Activated naive CD4-positive, alpha-beta T cell treated with anti-CD3 and anti-CD28 coated beads, Interleukin-2, amount 50 U/mL, for 72 hours (primary cell): ENCODE data around the gene POU6F2. TPM values are rescaled to one million over a fixed set of nuclear protein-coding genes. Genes with fewer than 3 reads are reported as not detected.
"Not testable (repeated sequence)": the region's sequence is repeated elsewhere in the genome, so short reads cannot be mapped to it uniquely, and the experiment has no call there.

ENCODE experiments used
- ATAC-seq, 2 donors: fragments of 150-1000 bp; cut with Tn5 transposase; 2 replicates each; pipeline ENCODE4 v1.10.0; 2021; ENCODE audit warnings: mild to moderate bottlenecking in 2 of 2, moderate library complexity in 2 of 2
- DNase-seq, 2 donors: peaks; one replicate each; pipeline ENCODE4 v3.0.0; 2021 to 2022; ENCODE audit warnings: low spot score in 2 of 2
- H3K27ac Mint-ChIP-seq, 2 donors: one replicate each; pipeline ENCODE4 v1.8.0; 2022; ENCODE audit warnings: mild to moderate bottlenecking in 2 of 2, mixed read lengths in 2 of 2
- H3K36me3 Mint-ChIP-seq, 2 donors: one replicate each; pipeline ENCODE4 v1.8.0; 2022; ENCODE audit warnings: mixed read lengths in 2 of 2
- H3K9me3 Mint-ChIP-seq, 2 donors: one replicate each; pipeline ENCODE4 v1.8.0; 2022; ENCODE audit warnings: mixed read lengths in 2 of 2
- total RNA-seq, 2 donors: library from RNA; stranded (reverse); gene quantifications; one replicate each; pipeline ENCODE4 v1.2.3, GENCODE V29; 2022

POU6F2 gene
- total RNA-seq, 2 donors from 2014 or later = 0.16 to 0.18 TPM

GRCh38 chr7:39183796-39184195 lies 206.1 kb downstream of the POU6F2 start:
- H3K36me3 Mint-ChIP-seq = no peaks in the 10 kb centered on the region
- DNase-seq = no peak
- no peak overlapping the region for H3K27ac Mint-ChIP-seq
- ATAC-seq = no peak
- H3K9me3 Mint-ChIP-seq = no peaks in the 10 kb centered on the region

- Mint-ChIP-seq H3K27ac (no peak overlapping the region), H3K9me3 (no peaks in the 10 kb centered on the region), H3K36me3 (no peaks in the 10 kb centered on the region)
Measured at GRCh38 chr7:39184391-39184790, 206.7 kb downstream of the POU6F2 start.

DNA sequence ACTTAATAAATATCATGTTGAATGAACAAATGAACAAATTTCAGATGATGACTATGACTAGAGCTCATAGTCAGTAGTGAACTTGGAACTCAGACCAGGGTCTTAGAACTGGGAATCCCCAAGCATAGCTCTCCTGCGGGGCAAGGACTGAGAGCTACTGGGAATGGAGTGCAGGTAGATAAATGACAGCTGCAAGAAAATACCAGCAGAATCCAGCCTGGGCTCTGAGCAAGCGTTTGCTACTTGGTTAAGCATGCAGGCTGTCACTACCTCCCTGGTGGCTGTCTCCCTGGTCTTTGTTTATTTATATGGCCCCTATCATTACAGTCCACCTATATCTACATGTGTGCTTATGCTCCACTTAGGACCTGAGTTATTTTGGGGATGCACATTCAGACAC lies 208.4 kb downstream of the POU6F2 start:
- no peak for ATAC-seq
- Mint-ChIP-seq H3K9me3 (no peaks in the 10 kb centered on the region), H3K27ac (no peak overlapping the region), H3K36me3 (no peaks in the 10 kb centered on the region)
- no peak for DNase-seq

More at GRCh38 chr7:39184391-39184790, 206.7 kb downstream of the POU6F2 start:
- no peak for DNase-seq
- ATAC-seq = no peak

DNA sequence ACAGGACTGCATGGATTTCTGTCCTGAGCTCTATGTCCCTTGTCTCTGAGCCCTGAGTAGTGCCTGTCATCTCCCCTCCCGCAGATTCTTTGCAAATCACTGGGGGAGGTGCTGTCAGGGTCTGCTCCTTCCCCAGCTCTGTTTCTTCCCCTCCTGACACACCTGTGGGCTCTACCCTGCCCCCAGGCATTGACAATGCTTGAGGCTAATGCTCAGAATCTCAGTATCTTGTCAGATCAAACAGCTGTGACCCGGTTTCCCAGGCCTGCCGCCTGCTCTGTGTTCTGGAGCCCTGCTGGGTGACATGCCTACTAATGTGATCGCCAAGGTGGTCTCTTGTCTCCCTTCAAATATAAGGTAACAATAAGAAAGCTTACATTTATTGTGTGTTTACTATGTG lies 209.0 kb downstream of the POU6F2 start:
- no peaks in the 10 kb centered on the region for H3K36me3 Mint-ChIP-seq
- no peak overlapping the region for H3K27ac Mint-ChIP-seq
- H3K9me3 Mint-ChIP-seq = no peaks in the 10 kb centered on the region
- no peak for ATAC-seq
- DNase-seq = no peak

GRCh38 chr7:39187130-39187529 lies 209.4 kb downstream of the POU6F2 start:
- no peaks in the 10 kb centered on the region for H3K9me3 Mint-ChIP-seq
- no peaks in the 10 kb centered on the region for H3K36me3 Mint-ChIP-seq
- no peak overlapping the region for H3K27ac Mint-ChIP-seq
- DNase-seq = no peak
- no peak for ATAC-seq

DNA sequence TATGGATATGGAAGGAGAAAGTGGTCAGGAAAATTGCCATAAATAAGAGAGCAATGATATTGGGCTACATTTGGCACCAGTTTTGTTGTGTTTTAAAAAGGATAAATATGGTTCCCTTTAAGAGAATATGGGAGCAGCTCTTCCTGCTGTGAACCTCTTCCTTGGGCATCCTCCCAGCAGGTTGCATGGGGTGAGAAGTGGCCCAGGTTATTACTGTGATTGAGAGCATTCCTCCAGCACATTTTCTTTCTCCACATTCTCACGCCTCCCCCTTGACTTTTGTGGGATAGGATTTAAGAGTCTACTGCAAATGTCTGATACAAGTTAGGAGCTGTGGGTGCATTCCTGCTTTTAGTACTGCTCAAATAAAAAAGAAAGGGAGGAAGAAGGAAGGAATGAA lies 214.8 kb downstream of the POU6F2 start:
- ATAC-seq (no peak), DNase-seq (no peak)
- Mint-ChIP-seq H3K36me3 (no peaks in the 10 kb centered on the region), H3K9me3 (no peaks in the 10 kb centered on the region), H3K27ac (no peak overlapping the region)

DNA sequence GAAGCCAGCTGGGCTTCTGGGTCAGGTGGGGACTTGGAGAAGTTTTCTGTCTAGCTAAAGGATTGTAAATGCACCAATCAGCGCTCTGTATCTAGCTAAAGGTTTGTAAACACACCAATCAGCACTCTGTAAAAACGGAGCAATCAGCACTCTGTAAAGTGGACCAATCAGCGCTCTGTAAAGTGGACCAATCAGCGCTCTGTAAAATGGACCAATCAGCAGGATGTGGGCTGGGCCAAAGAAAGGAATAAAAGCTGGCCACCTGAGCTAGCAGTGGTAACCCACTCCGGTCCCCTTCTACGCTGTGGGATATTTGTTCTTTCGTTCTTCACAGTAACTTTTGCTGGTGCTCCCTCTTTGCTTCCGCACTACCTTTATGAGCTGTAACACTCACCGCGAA lies 216.7 kb downstream of the POU6F2 start:
- ATAC-seq, H3K27ac Mint-ChIP-seq, H3K36me3 Mint-ChIP-seq, DNase-seq, H3K9me3 Mint-ChIP-seq: not testable (repeated sequence)

GRCh38 chr7:39195967-39196366 lies 218.3 kb downstream of the POU6F2 start:
- H3K36me3 Mint-ChIP-seq = no peaks in the 10 kb centered on the region
- ATAC-seq = no peak
- no peak for DNase-seq
- H3K27ac Mint-ChIP-seq = no peak overlapping the region
- no peaks in the 10 kb centered on the region for H3K9me3 Mint-ChIP-seq

DNA sequence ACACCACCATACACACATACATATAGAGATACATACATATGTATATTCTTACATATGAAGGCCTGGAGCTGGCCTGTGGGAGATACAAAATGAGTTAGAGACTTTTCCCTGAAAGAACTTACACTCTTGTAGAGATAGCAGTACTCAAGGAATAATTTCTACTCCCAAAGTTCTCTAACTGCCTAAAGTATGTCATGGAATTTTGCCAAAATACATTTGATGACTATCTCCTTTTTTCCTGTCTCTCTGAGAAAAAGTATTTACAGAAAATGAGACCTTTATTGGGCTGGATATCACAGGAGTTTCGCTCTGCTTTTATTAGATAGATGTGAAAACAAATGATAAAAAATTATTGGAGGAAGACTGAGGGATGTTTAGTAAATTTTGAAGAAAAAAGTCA lies 220.1 kb downstream of the POU6F2 start:
- H3K27ac Mint-ChIP-seq = no peak overlapping the region
- H3K36me3 Mint-ChIP-seq = no peaks in the 10 kb centered on the region
- DNase-seq (no peak), ATAC-seq (no peak)
- no peaks in the 10 kb centered on the region for H3K9me3 Mint-ChIP-seq

- ATAC-seq = no peak
- Mint-ChIP-seq H3K36me3 (no peaks in the 10 kb centered on the region), H3K27ac (no peak overlapping the region), H3K9me3 (no peaks in the 10 kb centered on the region)
- no peak for DNase-seq
Measured at GRCh38 chr7:39198556-39198955, 220.8 kb downstream of the POU6F2 start.

DNA sequence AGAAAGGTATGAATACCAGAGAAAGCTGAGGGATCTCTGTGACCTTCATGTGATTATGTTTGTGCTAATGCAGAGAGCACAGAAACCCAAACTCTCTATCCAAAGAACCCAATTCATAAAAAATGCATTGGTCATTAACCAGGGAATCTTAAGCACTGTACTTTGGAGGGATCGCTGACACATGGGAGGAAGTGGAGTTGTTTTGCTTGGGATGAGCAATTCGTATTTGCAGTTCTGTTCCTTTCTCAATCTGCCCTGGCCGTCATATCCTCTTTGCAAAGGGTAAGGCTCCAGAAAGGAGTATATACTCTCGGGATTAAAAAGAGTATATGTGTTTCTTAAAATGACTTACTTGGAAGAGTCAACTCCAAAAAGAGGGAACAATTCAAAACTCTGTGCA lies 221.3 kb downstream of the POU6F2 start:
- no peaks in the 10 kb centered on the region for H3K9me3 Mint-ChIP-seq
- H3K36me3 Mint-ChIP-seq = no peaks in the 10 kb centered on the region
- no peak overlapping the region for H3K27ac Mint-ChIP-seq
- ATAC-seq (no peak), DNase-seq (no peak)

DNA sequence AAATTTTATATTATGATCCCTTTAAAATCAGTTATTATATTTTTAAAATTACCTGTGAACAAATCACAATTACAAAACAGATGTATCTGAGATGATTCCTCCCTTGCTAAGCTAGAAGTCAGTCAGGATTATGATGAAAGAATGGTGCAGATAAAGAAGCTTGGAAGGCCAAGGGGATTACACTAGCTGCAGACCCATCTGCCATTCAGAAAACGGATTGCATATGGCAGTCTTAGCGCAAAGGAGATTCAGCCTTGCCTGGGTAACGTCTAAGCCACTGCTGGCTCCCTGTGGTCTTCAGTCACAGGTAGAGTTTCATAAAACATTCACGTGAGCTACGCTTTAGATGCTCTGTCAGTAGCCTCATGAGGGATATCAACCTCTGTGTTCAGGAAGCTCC lies 222.2 kb downstream of the POU6F2 start:
- ATAC-seq = no peak
- Mint-ChIP-seq H3K36me3 (no peaks in the 10 kb centered on the region), H3K9me3 (no peaks in the 10 kb centered on the region), H3K27ac (no peak overlapping the region)
- DNase-seq = no peak

DNA sequence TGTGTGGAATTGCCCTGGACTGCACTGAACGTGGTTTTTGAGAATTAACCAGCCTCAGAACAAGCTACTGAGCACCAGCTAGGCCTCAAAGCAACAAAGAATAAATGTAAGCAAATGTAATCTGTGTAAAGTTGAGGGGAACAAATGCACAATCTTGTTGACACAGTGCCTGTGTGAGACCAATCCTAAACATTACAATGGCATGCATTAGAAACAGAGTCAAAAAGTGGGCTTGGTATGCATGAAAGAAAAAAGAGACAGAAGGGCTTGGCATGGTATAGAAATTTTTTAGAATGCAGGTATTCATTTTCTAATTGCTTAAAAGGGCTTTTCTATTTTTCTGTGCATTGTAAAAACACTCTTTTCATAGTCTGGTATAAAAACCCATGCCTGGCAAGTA lies 224.3 kb downstream of the POU6F2 start:
- no peaks in the 10 kb centered on the region for H3K36me3 Mint-ChIP-seq
- no peak overlapping the region for H3K27ac Mint-ChIP-seq
- H3K9me3 Mint-ChIP-seq = no peaks in the 10 kb centered on the region
- DNase-seq = no peak
- ATAC-seq = no peak

DNA sequence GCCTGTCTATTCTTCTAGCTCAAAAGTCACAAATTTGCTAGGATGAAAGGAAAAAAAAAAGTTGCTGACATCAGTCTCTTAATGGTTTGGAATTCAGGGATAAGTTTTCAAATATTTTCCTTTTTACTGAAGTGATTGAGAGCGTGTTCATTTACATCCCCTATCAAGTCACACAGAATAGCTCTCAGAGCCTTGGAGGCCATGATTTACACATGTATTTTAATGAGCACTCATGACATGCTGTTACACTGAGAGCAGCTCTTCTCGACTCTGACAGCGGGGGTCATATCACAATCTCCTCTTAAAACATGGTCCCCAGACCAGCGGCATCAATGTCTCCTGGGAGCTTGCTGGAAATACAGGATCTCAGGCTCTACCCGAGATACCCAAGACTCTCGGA lies 232.7 kb downstream of the POU6F2 start:
- ATAC-seq (no peak), DNase-seq (no peak)
- Mint-ChIP-seq H3K9me3 (no peaks in the 10 kb centered on the region), H3K36me3 (no peaks in the 10 kb centered on the region), H3K27ac (no peak overlapping the region)

GRCh38 chr7:39211581-39211980 lies 233.9 kb downstream of the POU6F2 start:
- no peak for DNase-seq
- no peak for ATAC-seq
- Mint-ChIP-seq H3K36me3 (no peaks in the 10 kb centered on the region), H3K9me3 (no peaks in the 10 kb centered on the region), H3K27ac (no peak overlapping the region)

DNA sequence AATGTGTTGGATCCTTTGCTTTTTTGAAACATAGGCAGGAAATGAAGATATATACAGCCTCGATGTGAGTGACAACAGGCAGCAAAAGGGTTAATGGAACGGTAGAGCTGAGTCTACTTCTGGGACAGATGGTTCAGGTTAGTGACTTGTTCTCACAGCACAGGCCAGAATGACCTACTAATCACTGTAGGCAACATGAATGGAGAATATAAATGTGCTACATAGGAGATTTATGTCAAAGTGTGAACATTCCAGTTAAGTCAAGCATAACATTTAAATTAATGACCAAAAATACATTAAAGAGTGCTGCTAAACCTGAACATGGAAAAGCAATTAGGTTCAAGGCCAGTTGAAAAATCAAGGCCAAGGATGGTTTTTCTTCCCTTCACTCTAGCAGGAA lies 235.2 kb downstream of the POU6F2 start:
- Mint-ChIP-seq H3K9me3 (no peaks in the 10 kb centered on the region), H3K27ac (no peak overlapping the region), H3K36me3 (no peaks in the 10 kb centered on the region)
- no peak for ATAC-seq
- no peak for DNase-seq

GRCh38 chr7:39217783-39218182 lies 240.1 kb downstream of the POU6F2 start:
- Mint-ChIP-seq H3K27ac (no peak overlapping the region), H3K36me3 (no peaks in the 10 kb centered on the region), H3K9me3 (peaks cover 0 to 3% of the 10 kb centered on the region in 2 donors)
- no peak for ATAC-seq
- no peak for DNase-seq

DNA sequence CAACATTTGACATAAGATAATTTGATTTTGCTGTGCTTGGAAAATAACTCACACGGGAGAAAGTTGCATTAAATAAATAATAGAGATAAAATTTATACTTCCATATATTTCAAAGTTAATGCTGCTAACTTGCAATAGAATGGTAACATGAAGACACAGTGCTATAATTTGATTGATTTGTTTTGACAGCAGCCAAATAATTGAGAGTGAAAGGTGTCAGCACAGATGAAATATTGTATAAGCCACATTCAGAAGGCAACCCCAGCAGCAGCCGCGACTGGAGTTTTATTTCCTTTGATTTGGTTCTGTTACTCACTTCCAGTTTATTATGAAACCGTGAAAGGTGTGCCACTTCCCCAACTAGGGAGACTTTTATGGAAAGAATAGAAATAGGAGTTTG lies 242.2 kb downstream of the POU6F2 start:
- no peak overlapping the region for H3K27ac Mint-ChIP-seq
- no peaks in the 10 kb centered on the region for H3K36me3 Mint-ChIP-seq

GRCh38 chr7:39221901-39222300 lies 244.2 kb downstream of the POU6F2 start:
- peaks cover 0 to 3% of the 10 kb centered on the region in 2 donors for H3K9me3 Mint-ChIP-seq
- no peak overlapping the region for H3K27ac Mint-ChIP-seq
- H3K36me3 Mint-ChIP-seq = no peaks in the 10 kb centered on the region
- no peak for ATAC-seq
- no peak for DNase-seq

More for the DNA sequence above, 242.2 kb downstream of the POU6F2 start:
- DNase-seq (no peak), ATAC-seq (no peak)
- peaks cover 0 to 3% of the 10 kb centered on the region in 2 donors for H3K9me3 Mint-ChIP-seq
